Right lobe of liver (tissue), 6 donors: Measurements from ENCODE around the gene RALGPS1. TPM values are rescaled to one million over a fixed set of nuclear protein-coding genes. Genes with fewer than 3 reads are reported as not detected.

Experiments used
- ATAC-seq, 4 donors: fragments of 200-7000 bp; cut with Tn5 transposase; one replicate each; pipeline ENCODE4 v1.9.1; 2020; ENCODE audit warnings: mild to moderate bottlenecking in 4 of 4, moderate library complexity in 4 of 4
- DNase-seq, 3 donors: peaks; one replicate each; pipeline ENCODE4 v3.0.0-alpha.2; 2020
- H3K27ac ChIP-seq, 3 donors: fragments of 200-600 bp; one replicate each; pipeline ENCODE4 v1.8.0; 2022
- H3K27me3 ChIP-seq, 2 donors: fragments of 200-600 bp; one replicate each; pipeline ENCODE4 v1.8.0; 2022
- H3K36me3 ChIP-seq, 4 donors: fragments of 200-600 bp; sonication (generic) in 1 of 4; one replicate each; pipeline versions ENCODE4 v1.5.1 to v1.8.0; 2017 to 2022; ENCODE audit warnings: control low read depth in 1 of 4
- H3K4me1 ChIP-seq, 4 donors: fragments of 200-600 bp; sonication (generic) in 1 of 4; one replicate each; pipeline versions ENCODE4 v1.5.1 to v1.8.0; 2017 to 2022; ENCODE audit warnings: control low read depth in 1 of 4
- H3K4me3 ChIP-seq, 3 donors: fragments of 200-600 bp; one replicate each; pipeline ENCODE4 v1.8.0; 2022
- H3K9me3 ChIP-seq, 4 donors: fragments of 200-600 bp; sonication (generic) in 1 of 4; one replicate each; pipeline versions ENCODE4 v1.5.1 to v1.8.0; 2017 to 2022; ENCODE audit warnings: control low read depth in 1 of 4
- POLR2A ChIP-seq: fragments of 450-650 bp; IDR thresholded peaks from one replicate; pipeline ENCODE4 v1.6.1; 2017; ENCODE audit warnings: antibody characterized with exemption, mild to moderate bottlenecking
- WGBS: methylation state at CpG from one replicate; pipeline ENCODE4 v1.1.6; 2018; ENCODE audit warnings: low coverage, low lambda C conversion rate; ENCODE audit not compliant: insufficient coverage; ENCODE audit errors: missing lambda C conversion rate; 5-methylcytosine and 5-hydroxymethylcytosine counted together
- intact Hi-C, 2 donors: fragments of 100-400 bp; cut with DNase I; formaldehyde crosslinking; loops; one replicate each; pipeline versions ENCODE4 v1.11.2 to v1.14.1; 2022
- total RNA-seq, 6 experiments: library from RNA; depleted of rRNA in 2 of 6; stranded (reverse); fragments of >200 nt in 2 of 6; fragmentation: NEBNext Ultra II Directional in 3 of 6; extraction: Animal tissue kit (Norgen Biotek cat#: 25700) in 3 of 6; gene quantifications; one replicate each; pipeline versions ENCODE4 v1.1.0 to v1.2.4, GENCODE V29; 2016 to 2023
- TF ChIP-seq, protein P1 (sequence below), 4 donors: fragments of 200-600 bp in 3 of 4; fragments of 450-650 bp in 1 of 4; IDR thresholded peaks; one replicate each; pipeline versions ENCODE4 v1.5.1 to v1.8.0; 2016 to 2022; ENCODE audit warnings: antibody characterized with exemption in 4 of 4, mild to moderate bottlenecking in 2 of 4
- donor health status: DM: no; HTN: yes; CAD: no.
- donor health status: DM: no; HTN: no; CAD: no.
- donor health status: DM: no; HTN: no; CAD: no.
- donor health status: DM: no; HTN: yes; CAD: no.
- donor health status: DM: no; HTN: yes; CAD: no.

The RALGPS1 gene
- total RNA-seq, 6 experiments from 2014 or later = 1.2 to 3.8 (median 2.4) TPM

DNA sequence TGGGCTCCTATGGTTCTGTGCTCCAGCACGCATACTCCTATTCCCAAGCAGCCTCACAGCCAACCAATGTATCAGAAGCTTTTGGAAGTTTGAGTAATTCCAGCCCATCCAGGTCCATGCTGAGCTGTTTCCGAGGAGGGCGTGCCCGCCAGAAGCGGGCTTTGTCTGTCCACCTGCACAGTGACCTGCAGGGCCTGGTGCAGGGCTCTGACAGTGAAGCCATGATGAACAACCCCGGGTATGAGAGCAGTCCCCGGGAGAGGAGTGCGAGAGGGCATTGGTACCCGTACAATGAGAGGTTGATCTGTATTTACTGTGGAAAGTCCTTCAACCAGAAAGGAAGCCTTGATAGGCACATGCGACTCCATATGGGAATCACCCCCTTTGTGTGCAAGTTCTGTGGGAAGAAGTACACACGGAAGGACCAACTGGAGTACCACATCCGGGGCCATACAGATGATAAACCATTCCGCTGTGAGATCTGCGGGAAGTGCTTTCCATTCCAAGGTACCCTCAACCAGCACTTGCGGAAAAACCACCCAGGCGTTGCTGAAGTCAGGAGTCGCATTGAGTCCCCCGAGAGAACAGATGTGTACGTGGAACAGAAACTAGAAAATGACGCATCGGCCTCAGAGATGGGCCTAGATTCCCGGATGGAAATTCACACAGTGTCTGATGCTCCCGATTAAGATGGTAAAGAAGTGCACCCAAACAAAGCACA, 34.2 kb upstream of the RALGPS1 start:
- 97% methylated on average over 10 of the region's 23 CpGs for WGBS
- TF ChIP-seq, protein P1, sequence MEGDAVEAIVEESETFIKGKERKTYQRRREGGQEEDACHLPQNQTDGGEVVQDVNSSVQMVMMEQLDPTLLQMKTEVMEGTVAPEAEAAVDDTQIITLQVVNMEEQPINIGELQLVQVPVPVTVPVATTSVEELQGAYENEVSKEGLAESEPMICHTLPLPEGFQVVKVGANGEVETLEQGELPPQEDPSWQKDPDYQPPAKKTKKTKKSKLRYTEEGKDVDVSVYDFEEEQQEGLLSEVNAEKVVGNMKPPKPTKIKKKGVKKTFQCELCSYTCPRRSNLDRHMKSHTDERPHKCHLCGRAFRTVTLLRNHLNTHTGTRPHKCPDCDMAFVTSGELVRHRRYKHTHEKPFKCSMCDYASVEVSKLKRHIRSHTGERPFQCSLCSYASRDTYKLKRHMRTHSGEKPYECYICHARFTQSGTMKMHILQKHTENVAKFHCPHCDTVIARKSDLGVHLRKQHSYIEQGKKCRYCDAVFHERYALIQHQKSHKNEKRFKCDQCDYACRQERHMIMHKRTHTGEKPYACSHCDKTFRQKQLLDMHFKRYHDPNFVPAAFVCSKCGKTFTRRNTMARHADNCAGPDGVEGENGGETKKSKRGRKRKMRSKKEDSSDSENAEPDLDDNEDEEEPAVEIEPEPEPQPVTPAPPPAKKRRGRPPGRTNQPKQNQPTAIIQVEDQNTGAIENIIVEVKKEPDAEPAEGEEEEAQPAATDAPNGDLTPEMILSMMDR (IDR thresholded peaks at IDR 0.05) = no peak
- TF ChIP-seq POLR2A = no peak
- peaks cover 0 to 8% (median under 1%) of the 10 kb centered on the region in 4 donors for H3K4me1 ChIP-seq
- DNase-seq = no peak
- no peaks in the 10 kb centered on the region for H3K27me3 ChIP-seq
- intact Hi-C loops = no loop called here
- H3K36me3 ChIP-seq = peaks cover 0 to 19% (median 2%) of the 10 kb centered on the region in 4 donors
- ATAC-seq = no peak
- H3K4me3 ChIP-seq = no peak overlapping the region
- no peak overlapping the region for H3K27ac ChIP-seq
- no peaks in the 10 kb centered on the region for H3K9me3 ChIP-seq

DNA sequence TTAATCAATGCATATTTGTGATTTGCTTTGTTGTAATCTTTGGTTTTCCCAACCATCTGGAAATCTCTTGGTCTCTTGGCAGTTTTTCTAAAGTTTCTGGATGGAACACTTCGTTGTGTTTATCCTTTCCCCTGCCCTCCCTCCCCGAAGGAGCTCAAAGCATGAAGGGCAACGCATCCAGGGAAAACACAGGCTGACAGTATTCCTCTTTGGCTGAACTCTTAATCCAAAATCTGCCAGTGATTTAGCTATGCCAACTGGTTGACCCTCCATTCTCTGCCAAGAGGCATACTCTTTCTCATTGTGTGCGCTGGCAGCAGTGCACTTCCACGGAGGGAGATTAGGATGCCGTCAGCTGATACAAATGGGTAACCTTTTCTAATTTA, 33.6 kb upstream of the RALGPS1 start:
- Histone ChIP-seq H3K9me3 (no peaks in the 10 kb centered on the region), H3K4me3 (no peak overlapping the region), H3K4me1 (peaks cover 0 to 9% (median 2%) of the 10 kb centered on the region in 4 donors), H3K36me3 (peaks cover 0 to 19% (median 2%) of the 10 kb centered on the region in 4 donors), H3K27ac (no peak overlapping the region), H3K27me3 (no peaks in the 10 kb centered on the region)
- ATAC-seq (no peak), DNase-seq (no peak)
- TF ChIP-seq, protein P1 (IDR thresholded peaks at IDR 0.05) = no peak
- no peak for TF ChIP-seq POLR2A
- intact Hi-C loops = no loop called here
- 83% methylated on average over 4 of the region's 6 CpGs for WGBS

DNA sequence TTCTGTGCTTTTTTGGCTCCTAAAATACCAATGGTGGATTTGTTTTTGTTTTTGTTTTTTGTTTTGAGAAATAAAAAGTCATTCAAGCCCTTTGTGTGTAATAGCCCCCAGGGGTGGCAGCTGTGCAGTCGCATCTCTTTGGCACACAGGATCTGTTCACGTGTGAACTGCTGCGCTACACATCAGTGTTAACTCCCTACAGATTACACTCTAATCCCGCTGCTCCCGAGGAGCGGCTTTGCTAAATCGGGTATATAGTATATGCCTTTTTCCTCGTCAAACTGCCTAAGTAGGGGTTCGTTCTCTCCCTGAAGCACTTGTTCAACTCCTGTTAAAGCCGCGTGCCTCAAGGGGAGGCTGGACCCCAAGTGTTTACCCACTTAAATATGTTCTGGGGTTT, 31.8 kb upstream of the RALGPS1 start:
- no peak overlapping the region for H3K4me3 ChIP-seq
- H3K27me3 ChIP-seq = no peaks in the 10 kb centered on the region
- H3K36me3 ChIP-seq = peaks cover 0 to 19% (median 2%) of the 10 kb centered on the region in 4 donors
- DNase-seq = no peak
- intact Hi-C loops = no loop called here
- no peaks in the 10 kb centered on the region for H3K9me3 ChIP-seq
- 83% methylated on average over 6 of the region's 11 CpGs for WGBS
- H3K27ac ChIP-seq = no peak overlapping the region
- ATAC-seq = no peak
- TF ChIP-seq, protein P1 (IDR thresholded peaks at IDR 0.05) = no peak
- H3K4me1 ChIP-seq = peaks cover 0 to 9% (median 2%) of the 10 kb centered on the region in 4 donors

DNA sequence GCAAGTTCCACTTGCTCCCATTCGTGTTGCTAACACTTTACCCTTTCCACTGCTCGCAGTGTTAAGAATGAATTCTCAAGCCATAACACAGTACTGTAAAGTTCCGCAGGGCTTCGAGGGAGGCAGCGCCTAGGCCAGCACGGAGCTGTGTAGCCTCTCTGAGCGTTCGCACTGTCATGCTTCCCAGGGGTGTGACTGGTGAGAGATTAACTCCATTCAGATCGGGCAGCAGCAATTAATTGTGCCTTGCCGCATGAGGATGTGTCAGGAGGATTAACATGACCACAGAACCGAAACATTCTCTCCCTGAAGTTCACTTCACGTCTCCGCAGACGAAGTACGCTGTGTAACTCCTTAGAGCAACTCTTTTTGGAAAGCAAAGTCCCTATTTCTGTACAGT, 30.9 kb upstream of the RALGPS1 start:
- no peak for DNase-seq
- Histone ChIP-seq H3K27me3 (no peaks in the 10 kb centered on the region), H3K4me3 (no peak overlapping the region), H3K4me1 (peaks cover 0 to 9% (median 2%) of the 10 kb centered on the region in 4 donors), H3K27ac (no peak overlapping the region), H3K36me3 (peaks cover 0 to 19% (median 2%) of the 10 kb centered on the region in 4 donors), H3K9me3 (no peaks in the 10 kb centered on the region)
- TF ChIP-seq POLR2A = no peak
- TF ChIP-seq, protein P1 (IDR thresholded peaks at IDR 0.05) = no peak
- intact Hi-C loops = no loop called here
- ATAC-seq = no peak
- 91% methylated on average over 15 of the region's 15 CpGs for WGBS
